H1 (cell line): ENCODE data around the gene FGFBP1. TPM values are rescaled to one million over a fixed set of nuclear protein-coding genes. Genes with fewer than 3 reads are reported as not detected.

Experiments
- CTCF ChIA-PET: fragments of 300-600 bp; sonication (Branson Sonifier 250); formaldehyde crosslinking; loops from one replicate; lab custom pipeline; 2021; ENCODE audit not compliant: partially characterized antibody; lab: Charles Lee
- POLR2A ChIA-PET: fragments of 300-600 bp; sonication (Branson Sonifier 250); formaldehyde crosslinking; loops from one replicate; lab custom pipeline; 2021; ENCODE audit warnings: inconsistent platforms; ENCODE audit not compliant: partially characterized antibody; lab: Charles Lee
- DNase-seq, 2 experiments: peaks; one replicate each; pipeline versions ENCODE4 v3.0.0 to v3.0.0-alpha.2; 2010 to 2022; ENCODE audit warnings: low spot score in 2 of 2, low read depth in 1 of 2, mixed read lengths in 1 of 2
- FAIRE-seq: peaks from 2 replicates; lab custom pipeline; 2011; peaks lifted over from hg19 to GRCh38; lab: Jason Lieb, UNC
- H2AFZ ChIP-seq: 2 replicates; pipeline ENCODE4 v1.8.1; 2012; ENCODE audit warnings: low read length, inconsistent platforms
- H2AK5ac ChIP-seq: 2 replicates; pipeline ENCODE4 v1.6.1; 2013; ENCODE audit warnings: low read depth, low read length
- H2BK120ac ChIP-seq: replicated peaks from 2 replicates; pipeline ENCODE3; 2013; ENCODE audit warnings: low read depth, low read length, inconsistent platforms
- H2BK12ac ChIP-seq: 2 replicates; pipeline ENCODE4 v1.6.1; 2013; ENCODE audit warnings: low read depth, low read length
- H2BK15ac ChIP-seq: 2 replicates; pipeline ENCODE4 v1.6.1; 2013; ENCODE audit warnings: low read length
- H2BK20ac ChIP-seq: 2 replicates; pipeline ENCODE4 v1.6.1; 2013; ENCODE audit warnings: low read length
- H2BK5ac ChIP-seq: 2 replicates; pipeline ENCODE4 v1.6.1; 2013; ENCODE audit warnings: low read depth, low read length
- H3K14ac ChIP-seq: 2 replicates; pipeline ENCODE4 v1.6.1; 2013; ENCODE audit warnings: inconsistent platforms; ENCODE audit not compliant: insufficient read length
- H3K18ac ChIP-seq: 2 replicates; pipeline ENCODE4 v1.6.1; 2013; ENCODE audit warnings: low read length; ENCODE audit errors: extremely low read depth
- H3K23ac ChIP-seq: 2 replicates; pipeline ENCODE4 v1.6.1; 2013; ENCODE audit warnings: inconsistent platforms; ENCODE audit not compliant: insufficient read length
- H3K23me2 ChIP-seq: 2 replicates; pipeline ENCODE4 v1.6.1; 2013; ENCODE audit warnings: low read depth, low read length
- H3K27ac ChIP-seq: 2 replicates; pipeline ENCODE4 v1.6.1; 2011; ENCODE audit warnings: low read depth, low read length, inconsistent platforms
- H3K27me3 ChIP-seq, 4 experiments: replicated peaks in 1 of 4; 1 replicate in 1 of 4; 2 replicates in 3 of 4; pipeline versions ENCODE4 v1.6.1 to v1.8.1; 2011 to 2013; ENCODE audit warnings: low read length in 3 of 4, mild to moderate bottlenecking in 3 of 4, inconsistent platforms in 2 of 4, mixed read lengths in 2 of 4, moderate library complexity in 1 of 4; ENCODE audit not compliant: control insufficient read depth in 3 of 4, insufficient read depth in 3 of 4; ENCODE audit errors: extremely low read depth in 1 of 4
- H3K36me3 ChIP-seq, 4 experiments: 2 replicates each; pipeline versions ENCODE4 v1.6.1 to v1.8.1; 2011 to 2013; ENCODE audit warnings: mild to moderate bottlenecking in 4 of 4, low read length in 3 of 4, moderate library complexity in 2 of 4, control low read depth in 1 of 4, inconsistent platforms in 1 of 4; ENCODE audit not compliant: insufficient read depth in 4 of 4, control insufficient read depth in 2 of 4
- H3K4ac ChIP-seq: replicated peaks from 2 replicates; pipeline ENCODE3; 2013; ENCODE audit warnings: low read length, low read depth, mixed read lengths, inconsistent platforms; ENCODE audit not compliant: insufficient read length
- H3K4me1 ChIP-seq, 4 experiments: replicated peaks in 1 of 4; 1 replicate in 1 of 4; 2 replicates in 3 of 4; pipeline versions ENCODE4 v1.6.1 to v1.8.1; 2011 to 2013; ENCODE audit warnings: low read length in 3 of 4, inconsistent platforms in 2 of 4, mixed read lengths in 1 of 4; ENCODE audit not compliant: insufficient read depth in 4 of 4, control insufficient read depth in 3 of 4
- H3K4me2 ChIP-seq, 2 experiments: 2 replicates each; pipeline versions ENCODE4 v1.6.1 to v1.8.1; 2011 to 2013; ENCODE audit warnings: low read depth in 2 of 2, low read length in 2 of 2, control low read depth in 1 of 2, inconsistent platforms in 1 of 2, mild to moderate bottlenecking in 1 of 2; ENCODE audit not compliant: insufficient read depth in 1 of 2
- H3K4me3 ChIP-seq, 4 experiments: fragments of 200-600, 300-600 bp in 1 of 4; sonication (generic), shearing (Covaris generic), sonication (Bioruptor Twin) in 1 of 4; 2 replicates each; pipeline versions ENCODE4 v1.5.1 to v1.8.1; 2011 to 2016; ENCODE audit warnings: low read length in 4 of 4, low read depth in 3 of 4, control low read depth in 2 of 4, inconsistent platforms in 2 of 4, mild to moderate bottlenecking in 2 of 4, mixed read lengths in 1 of 4, moderate library complexity in 1 of 4; ENCODE audit not compliant: insufficient read depth in 2 of 4; ENCODE audit errors: extremely low read depth in 1 of 4
- H3K56ac ChIP-seq: replicated peaks from 2 replicates; pipeline ENCODE3; 2013; ENCODE audit warnings: low read depth, mild to moderate bottlenecking, mixed read lengths, low read length, inconsistent platforms; ENCODE audit not compliant: insufficient read length
- H3K79me1 ChIP-seq: 2 replicates; pipeline ENCODE4 v1.6.1; 2013; ENCODE audit warnings: low read depth, low read length, control low read depth
- H3K79me2 ChIP-seq, 2 experiments: 2 replicates each; pipeline versions ENCODE4 v1.6.1 to v1.8.1; 2012 to 2013; ENCODE audit warnings: low read length in 2 of 2, mild to moderate bottlenecking in 2 of 2, inconsistent platforms in 1 of 2; ENCODE audit not compliant: insufficient read depth in 2 of 2, control insufficient read depth in 1 of 2
- H3K9ac ChIP-seq, 4 experiments: replicated peaks in 1 of 4; 1 replicate in 1 of 4; 2 replicates in 3 of 4; pipeline versions ENCODE4 v1.6.1 to v1.8.1; 2011 to 2013; ENCODE audit warnings: low read depth in 3 of 4, low read length in 3 of 4, control low read depth in 2 of 4, mild to moderate bottlenecking in 2 of 4, moderate library complexity in 2 of 4, inconsistent platforms in 1 of 4; ENCODE audit errors: extremely low read depth in 1 of 4
- H3K9me3 ChIP-seq, 2 experiments: 2 replicates each; pipeline versions ENCODE4 v1.6.1 to v1.8.1; 2012 to 2013; ENCODE audit warnings: mild to moderate bottlenecking in 2 of 2, moderate library complexity in 2 of 2, control low read depth in 1 of 2, inconsistent platforms in 1 of 2, low read depth in 1 of 2, low read length in 1 of 2, mixed read lengths in 1 of 2; ENCODE audit not compliant: insufficient read depth in 2 of 2
- H4K20me1 ChIP-seq, 2 experiments: replicated peaks in 1 of 2; 2 replicates each; pipeline versions ENCODE3 to v1.8.1; 2011 to 2013; ENCODE audit warnings: inconsistent platforms in 2 of 2, low read length in 2 of 2, mild to moderate bottlenecking in 1 of 2; ENCODE audit not compliant: insufficient read depth in 2 of 2, control insufficient read depth in 1 of 2
- H4K5ac ChIP-seq: 2 replicates; pipeline ENCODE4 v1.6.1; 2013; ENCODE audit warnings: low read length, low read depth, mixed read lengths, inconsistent platforms; ENCODE audit not compliant: insufficient read length
- H4K8ac ChIP-seq: 2 replicates; pipeline ENCODE4 v1.8.0; 2013; ENCODE audit warnings: mild to moderate bottlenecking, moderate library complexity, low read length, inconsistent platforms; ENCODE audit not compliant: insufficient read depth; ENCODE audit errors: extremely low read depth
- H4K91ac ChIP-seq: replicated peaks from 2 replicates; pipeline ENCODE3; 2013; ENCODE audit warnings: low read length, mixed read lengths, inconsistent platforms; ENCODE audit not compliant: insufficient read length
- EZH2 ChIP-seq: fragments of 200-600 bp; sonication (generic); IDR thresholded peaks from 2 replicates; pipeline ENCODE4 v1.7.1; 2012; ENCODE audit warnings: low read depth, mild to moderate bottlenecking, moderate library complexity, low read length, inconsistent platforms; ENCODE audit not compliant: severe bottlenecking
- FOSL1 ChIP-seq: IDR thresholded peaks from 2 replicates; pipeline ENCODE4 v1.6.1; 2011; ENCODE audit warnings: mild to moderate bottlenecking, low read depth, low read length, moderate library complexity; ENCODE audit not compliant: insufficient read depth
- HDAC6 ChIP-seq: IDR thresholded peaks from one replicate; pipeline ENCODE4 v1.7.1; 2012; ENCODE audit warnings: low read depth, mild to moderate bottlenecking, inconsistent platforms, low read length, moderate library complexity
- SRF ChIP-seq: IDR thresholded peaks from 2 replicates; pipeline ENCODE4 v1.6.1; 2011; ENCODE audit warnings: mild to moderate bottlenecking, low read depth, low read length, moderate library complexity
- WGBS, 2 experiments: shearing (Covaris generic) in 1 of 2; methylation state at CpG; one replicate each; pipeline versions ENCODE4 v1.1.6 to v1.1.7; 2013 to 2015; ENCODE audit warnings: low lambda C conversion rate in 2 of 2, mixed read lengths in 2 of 2, inconsistent platforms in 1 of 2, low coverage in 1 of 2, missing lambda C conversion rate in 1 of 2; ENCODE audit not compliant: insufficient replicate concordance in 2 of 2, insufficient coverage in 1 of 2, insufficient read length in 1 of 2; ENCODE audit errors: extremely low coverage in 1 of 2, missing lambda C conversion rate in 1 of 2; 5-methylcytosine and 5-hydroxymethylcytosine counted together
- polyA plus RNA-seq, 7 experiments: library from polyadenylated mRNA; depleted of rRNA in 3 of 7; stranded (reverse) in 5 of 7; unstranded in 2 of 7; fragments of >200 nt in 5 of 7; fragments of 200-250 nt in 2 of 7; gene quantifications; 1 replicate in 5 of 7; 2 replicates in 1 of 7; 4 replicates in 1 of 7; pipeline versions ENCODE4 v1.2.1 to v1.2.3, GENCODE V29; 2011 to 2013; ENCODE audit warnings: missing spikeins in 2 of 7, mixed read lengths in 2 of 7
- total RNA-seq: library from RNA; stranded (reverse); fragmentation: NEBNext Ultra II Directional; extraction: Animal tissue kit (Norgen Biotek cat#: 25700); gene quantifications from 2 replicates; pipeline ENCODE4 v1.2.1, GENCODE V29; 2021

FGFBP1 gene
- total and polyA plus RNA-seq, 2 of the 8 experiments (the other 6 are each of a cell fraction or from before 2014, with no cell fraction given) = 0.17 to 0.20 TPM

DNA sequence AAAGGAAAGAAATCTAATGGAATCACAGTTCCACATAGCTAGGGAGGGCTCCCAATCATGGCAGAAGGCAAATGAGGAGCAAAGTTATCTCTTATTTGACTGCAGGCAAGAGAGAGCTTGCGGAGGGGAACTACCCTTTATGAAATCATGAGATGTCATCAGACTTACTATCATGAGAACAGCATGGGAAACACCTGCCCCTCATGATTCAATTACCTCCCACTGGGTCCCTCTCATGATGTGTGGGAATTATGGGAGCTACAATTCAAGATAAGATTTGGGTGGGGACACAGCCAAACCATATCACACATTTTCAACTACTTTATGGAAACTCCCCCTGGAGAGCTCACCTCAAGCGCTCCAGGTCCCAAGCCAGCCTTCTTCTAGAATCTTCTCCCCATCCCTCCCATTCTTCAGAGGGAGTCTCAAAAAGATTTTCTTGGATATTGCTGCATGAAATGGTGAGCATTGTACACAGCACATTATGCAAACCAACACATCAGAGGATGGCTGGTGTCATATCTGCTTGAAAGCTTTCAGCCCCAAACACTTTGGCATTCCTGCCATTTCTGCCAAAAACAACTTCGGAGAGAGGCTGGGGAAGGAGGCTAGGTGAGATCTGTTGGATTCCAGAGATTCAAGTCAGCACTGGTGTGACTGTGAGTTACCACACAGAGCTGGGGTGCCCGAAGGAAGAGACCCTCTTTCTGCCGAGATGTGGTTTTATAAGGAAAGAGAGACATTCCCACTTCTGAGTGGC lies 6.9 kb downstream of the FGFBP1 start:
- Histone ChIP-seq H3K4ac (no peak overlapping the region), H4K8ac (no peak overlapping the region), H2BK120ac (no peak overlapping the region), H3K56ac (no peak overlapping the region), H4K20me1 (no peaks in the 10 kb centered on the region), H3K27me3 (no peaks in the 10 kb centered on the region), H2BK15ac (no peak overlapping the region), H2AFZ (no peak overlapping the region), H3K9me3 (no peaks in the 10 kb centered on the region), H3K14ac (no peak overlapping the region), H3K79me1 (no peaks in the 10 kb centered on the region), H3K4me3 (no peak overlapping the region), H3K27ac (no peak overlapping the region), H3K18ac (no peak overlapping the region), H3K4me2 (no peak overlapping the region), H4K91ac (no peak overlapping the region), H3K23ac (no peak overlapping the region), H2BK5ac (no peak overlapping the region), H2BK12ac (no peak overlapping the region), H3K23me2 (no peaks in the 10 kb centered on the region), H3K79me2 (no peaks in the 10 kb centered on the region), H3K9ac (no peak overlapping the region), H2BK20ac (no peak overlapping the region), H3K36me3 (no peaks in the 10 kb centered on the region), H3K4me1 (no peaks in the 10 kb centered on the region), H4K5ac (no peak overlapping the region), H2AK5ac (no peak overlapping the region)
- CTCF ChIA-PET = interaction anchor here (0.7 to 2.1 kb wide), 5 partner anchors 9 to 126 kb away, joined by 3 to 7 read pairs (median 3); no protein-coding TSS in a partner anchor
- WGBS, 2 experiments = 93% methylated on average over 5 of the region's 5 CpGs; no CpG with 5 or more reads in 1 of the 2 experiments
- FAIRE-seq (no peak), DNase-seq (no peak)
- POLR2A ChIA-PET = no interaction called here
- TF ChIP-seq FOSL1 = no peak
- no peak for TF ChIP-seq SRF
- no peak for TF ChIP-seq EZH2
- TF ChIP-seq HDAC6 = no peak
